Activated CD8-positive, alpha-beta memory T cell treated with anti-CD3 and anti-CD28 coated beads for 24 hours (primary cell): ENCODE measurements around the gene CD99.
"Not testable (repeated sequence)": the region's sequence is repeated elsewhere in the genome, so short reads cannot be mapped to it uniquely, and the experiment has no call there.

ENCODE experiments used
- DNase-seq: peaks from one replicate; pipeline ENCODE4 v3.0.0-alpha.2; 2020

The CD99 gene, protein sequence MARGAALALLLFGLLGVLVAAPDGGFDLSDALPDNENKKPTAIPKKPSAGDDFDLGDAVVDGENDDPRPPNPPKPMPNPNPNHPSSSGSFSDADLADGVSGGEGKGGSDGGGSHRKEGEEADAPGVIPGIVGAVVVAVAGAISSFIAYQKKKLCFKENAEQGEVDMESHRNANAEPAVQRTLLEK

DNA sequence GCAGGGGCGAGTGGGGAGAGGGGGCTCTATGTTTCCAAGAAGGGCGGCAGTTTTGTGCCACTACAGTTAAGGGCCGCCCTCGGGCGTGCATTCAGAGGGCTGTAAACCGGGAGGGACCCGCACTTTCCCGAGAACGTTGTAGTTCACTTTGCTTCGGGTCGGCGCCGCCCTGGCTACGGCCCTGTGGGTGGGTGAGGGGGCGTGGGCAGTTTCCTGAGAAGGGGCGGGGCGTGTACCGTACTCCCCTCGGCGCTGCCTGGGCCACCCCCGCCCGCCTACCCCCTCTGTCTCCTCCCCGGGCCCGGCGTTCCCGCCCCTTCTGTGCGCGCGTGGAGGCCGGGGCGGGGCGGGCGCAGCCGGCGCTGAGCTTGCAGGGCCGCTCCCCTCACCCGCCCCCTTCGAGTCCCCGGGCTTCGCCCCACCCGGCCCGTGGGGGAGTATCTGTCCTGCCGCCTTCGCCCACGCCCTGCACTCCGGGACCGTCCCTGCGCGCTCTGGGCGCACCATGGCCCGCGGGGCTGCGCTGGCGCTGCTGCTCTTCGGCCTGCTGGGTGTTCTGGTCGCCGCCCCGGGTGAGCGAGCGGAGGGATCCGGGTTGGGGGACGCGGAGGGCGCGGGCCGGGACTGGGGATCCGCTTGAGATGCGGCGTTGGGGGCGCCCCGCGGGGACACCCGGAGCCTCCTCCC is at the start of gene CD99:
CD99 (plus strand) TSS at position 440 of the 687 bp plus-strand sequence; CDS start at position 506, 66 bp downstream.
- peak; percentile 93 for DNase-seq

DNA sequence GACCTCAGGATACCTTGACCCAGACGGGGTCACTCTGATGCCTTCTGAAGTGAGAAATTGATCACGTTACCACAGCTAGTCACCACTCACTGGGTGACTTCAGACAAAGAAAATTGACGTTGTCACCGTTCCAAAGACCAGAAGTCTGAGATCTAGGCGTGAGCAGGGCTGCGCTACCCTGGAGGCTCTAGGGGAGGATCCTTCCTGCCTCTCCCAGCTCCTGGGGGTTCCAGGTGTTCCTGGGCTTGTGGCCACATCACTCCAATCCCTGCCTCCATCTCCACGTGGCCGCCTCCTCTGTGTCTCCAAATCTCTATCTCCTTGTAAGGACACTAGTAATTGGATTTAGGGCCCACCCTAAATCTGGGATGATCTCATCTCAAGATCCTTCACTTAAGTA is 48.9 kb upstream of the CD99 start:
- no peak for DNase-seq

DNA sequence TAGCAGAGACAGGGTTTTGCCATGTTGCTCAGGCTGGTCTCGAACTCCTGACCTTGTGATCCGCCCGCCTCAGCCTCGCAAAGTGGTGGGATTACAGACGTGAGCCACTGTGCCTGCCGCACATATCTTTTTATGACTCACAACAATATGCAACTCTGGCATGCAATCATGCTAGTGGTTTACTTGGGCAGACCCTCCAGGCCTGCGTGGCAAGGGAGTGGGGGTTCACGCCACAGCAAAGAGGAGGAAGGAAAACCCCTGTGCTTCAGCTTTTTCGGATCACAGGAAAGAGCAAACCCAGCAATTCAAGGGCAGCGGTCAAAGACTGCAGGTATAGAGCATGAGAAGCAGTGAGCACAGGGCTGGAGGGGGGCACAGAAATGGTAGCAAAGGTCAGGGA is 48.3 kb upstream of the CD99 start:
- no peak for DNase-seq

DNA sequence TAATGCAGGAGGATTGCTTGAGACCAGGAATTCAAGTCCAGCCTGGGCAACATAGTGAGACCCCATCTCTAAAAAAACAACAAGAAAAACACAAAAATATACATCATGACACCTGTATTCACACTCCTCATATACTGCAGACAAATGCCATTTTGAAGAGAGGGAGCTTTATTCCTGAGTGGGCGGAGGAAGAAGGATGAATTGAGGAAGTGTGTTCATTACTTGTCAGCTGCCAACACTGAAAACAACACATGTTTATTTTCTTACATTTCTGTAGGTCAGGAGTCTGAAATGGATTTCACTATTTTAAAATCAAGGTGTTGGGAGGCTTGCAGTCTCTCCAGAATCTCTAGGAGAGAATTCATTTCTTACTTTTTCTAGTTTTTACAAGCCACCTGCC is 47.2 kb upstream of the CD99 start:
- no peak for DNase-seq

DNA sequence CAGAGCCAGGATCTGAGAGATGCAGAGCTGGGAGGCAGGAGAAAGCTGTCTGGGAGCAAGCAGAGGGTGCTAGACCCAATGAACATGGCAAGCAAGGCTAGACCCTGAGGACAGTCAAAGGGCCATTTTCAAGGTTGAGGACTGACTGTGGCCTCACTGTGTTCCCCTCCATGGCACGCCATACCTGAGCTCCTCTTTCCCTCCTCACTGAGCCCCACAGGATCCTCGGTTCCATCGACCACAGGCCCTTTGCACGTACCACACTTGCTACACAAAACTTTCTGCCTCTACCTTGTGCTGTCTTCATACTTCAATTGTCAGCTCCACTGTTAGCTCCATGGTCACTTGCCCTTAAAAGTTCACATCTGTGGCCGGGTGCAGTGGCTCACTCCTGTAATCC is 45.5 kb upstream of the CD99 start:
- DNase-seq: no peak

DNA sequence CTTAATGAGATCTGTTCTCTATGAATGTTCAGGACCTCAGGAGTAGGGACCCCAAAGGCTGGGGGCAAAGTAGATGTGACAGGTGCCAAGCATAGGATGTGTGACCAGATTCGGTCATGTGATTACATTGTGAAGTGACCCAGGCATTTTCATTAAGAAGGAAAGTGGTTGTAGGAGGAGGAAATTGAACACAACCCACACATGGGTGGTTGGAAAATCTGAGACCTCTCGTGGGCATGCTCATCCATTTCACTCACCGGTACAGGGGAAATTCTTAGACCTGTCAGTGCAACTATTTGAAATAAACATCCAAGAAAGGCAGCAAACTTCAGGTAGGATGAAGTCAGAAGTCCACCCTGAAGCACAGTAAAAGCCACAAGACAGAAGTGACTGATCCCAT is 43.5 kb upstream of the CD99 start:
- DNase-seq: no peak

DNA sequence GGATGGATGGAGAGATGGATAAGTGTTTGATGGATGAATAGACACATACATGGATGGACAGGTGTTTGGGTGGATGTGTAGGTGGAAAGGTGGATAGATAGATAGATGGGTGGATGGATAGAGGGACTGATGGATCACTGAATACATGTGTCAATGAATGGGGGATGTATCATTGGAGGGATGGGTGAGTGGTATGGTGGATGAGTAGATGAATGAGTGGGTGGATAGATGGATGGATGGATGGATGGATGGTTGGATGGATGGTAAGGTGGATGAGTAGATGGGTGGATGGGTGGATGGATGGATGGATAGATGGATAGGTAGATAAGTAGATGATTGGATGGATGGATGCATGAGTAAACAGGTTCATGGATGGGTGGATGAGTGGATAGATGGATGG is 41.1 kb upstream of the CD99 start:
- no peak for DNase-seq

DNA sequence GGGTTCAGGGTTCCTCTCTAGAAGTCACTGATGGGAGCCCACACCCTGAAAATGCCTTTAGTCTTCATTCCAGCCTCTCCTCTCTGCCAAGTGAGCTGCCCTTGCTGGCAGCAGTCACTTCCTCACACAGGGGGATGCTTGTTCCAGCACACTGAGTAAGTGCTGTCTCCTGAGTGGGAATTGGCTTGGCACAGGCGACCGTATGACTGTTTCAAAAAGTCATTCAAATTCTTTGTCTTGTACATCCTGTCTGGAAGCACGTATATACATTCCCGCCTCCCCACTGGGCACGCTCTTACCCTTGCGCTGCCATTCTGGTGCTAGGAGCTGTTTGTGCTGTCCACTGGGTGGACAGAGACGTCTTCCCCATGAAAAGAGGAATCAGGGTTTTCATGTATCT is 40.2 kb upstream of the CD99 start:
- no peak for DNase-seq

DNA sequence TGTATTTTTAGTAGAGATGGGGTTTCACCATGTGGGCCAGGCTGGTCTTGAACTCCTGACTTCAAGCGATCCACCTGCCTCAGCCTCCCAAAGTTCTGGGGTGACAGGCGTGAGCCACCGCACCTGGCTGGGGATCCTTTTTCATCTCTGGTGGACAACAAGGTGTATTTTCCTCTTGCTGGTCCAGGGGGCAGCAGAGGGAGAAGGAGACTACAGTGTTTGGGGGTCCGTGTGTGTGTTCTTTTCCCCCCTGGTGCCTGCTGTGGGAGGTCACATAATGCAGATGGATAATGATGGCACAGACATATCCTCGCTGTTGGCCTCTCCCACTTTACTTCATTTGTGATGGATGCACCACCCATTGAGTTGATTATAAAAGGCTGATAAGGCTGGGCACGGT is 39.0 kb upstream of the CD99 start:
- no peak for DNase-seq

DNA sequence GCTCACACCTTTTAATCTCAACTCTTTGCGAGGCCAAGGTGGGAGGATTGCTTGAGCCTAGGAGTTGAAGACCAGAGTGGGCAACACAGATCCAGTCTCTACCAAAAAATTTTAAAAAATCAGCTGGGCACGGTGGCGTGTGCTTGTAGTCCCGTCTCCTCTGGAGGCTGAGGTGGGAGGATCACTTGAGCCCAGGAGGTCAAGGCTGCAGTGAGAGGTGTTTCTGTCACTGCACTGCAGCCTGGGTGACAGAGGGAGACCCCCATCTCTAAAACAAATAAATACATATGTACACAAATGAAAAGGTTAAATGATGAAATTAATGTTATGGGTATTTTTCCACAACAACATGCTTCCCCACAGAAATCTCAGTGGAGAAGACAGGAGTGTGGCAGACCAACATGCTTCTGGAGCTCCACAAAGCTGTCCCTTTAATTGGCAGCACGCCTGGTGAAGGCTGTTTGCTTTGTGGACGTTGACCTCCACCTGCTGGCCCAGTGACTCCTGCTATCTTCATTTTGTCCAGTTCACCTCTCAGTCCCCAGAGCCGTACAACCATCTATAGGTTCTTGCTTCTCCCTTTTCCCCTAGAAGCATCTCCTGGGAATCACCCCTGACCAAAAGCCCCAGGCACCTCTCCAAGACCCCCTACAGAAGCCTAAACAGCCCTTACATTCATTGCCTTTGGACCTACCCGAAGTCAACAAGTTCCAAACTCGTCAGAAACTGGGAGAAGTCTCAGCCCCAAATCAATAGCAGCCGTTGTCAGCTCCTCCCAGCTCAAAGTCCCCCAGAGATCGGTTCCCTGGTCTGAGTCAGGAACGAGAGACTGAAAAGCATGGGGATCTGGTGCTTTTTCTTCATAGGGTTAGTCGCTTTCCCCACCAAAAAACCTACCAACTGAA is 36.4 kb upstream of the CD99 start:
- no peak for DNase-seq

DNA sequence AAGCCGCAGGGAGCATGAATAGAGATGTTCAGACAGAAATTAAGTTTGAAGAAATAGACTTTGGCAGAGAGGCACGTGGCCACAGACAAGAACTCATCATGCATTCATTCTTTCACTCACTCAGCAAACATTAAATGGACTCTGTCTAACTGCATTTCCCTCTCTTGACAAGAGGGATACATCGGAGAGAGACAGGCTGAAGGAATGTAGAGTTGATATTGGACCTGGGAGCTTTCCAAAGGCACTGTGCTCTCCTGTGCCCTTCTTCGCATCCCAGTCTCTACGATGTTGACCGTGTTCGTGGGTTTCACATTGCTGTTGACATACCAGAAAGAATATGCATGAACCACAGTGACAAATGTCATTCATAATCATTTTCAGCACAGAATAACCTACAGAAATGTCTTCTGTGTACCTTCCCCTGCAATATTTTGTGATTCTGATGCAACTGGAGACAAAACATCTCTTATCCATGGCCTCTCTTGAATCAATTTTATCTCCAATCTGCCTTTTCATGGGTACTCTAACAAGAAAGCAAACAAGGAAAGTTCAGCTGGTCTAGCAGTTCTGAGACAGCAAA is 34.7 kb upstream of the CD99 start:
- no peak for DNase-seq

DNA sequence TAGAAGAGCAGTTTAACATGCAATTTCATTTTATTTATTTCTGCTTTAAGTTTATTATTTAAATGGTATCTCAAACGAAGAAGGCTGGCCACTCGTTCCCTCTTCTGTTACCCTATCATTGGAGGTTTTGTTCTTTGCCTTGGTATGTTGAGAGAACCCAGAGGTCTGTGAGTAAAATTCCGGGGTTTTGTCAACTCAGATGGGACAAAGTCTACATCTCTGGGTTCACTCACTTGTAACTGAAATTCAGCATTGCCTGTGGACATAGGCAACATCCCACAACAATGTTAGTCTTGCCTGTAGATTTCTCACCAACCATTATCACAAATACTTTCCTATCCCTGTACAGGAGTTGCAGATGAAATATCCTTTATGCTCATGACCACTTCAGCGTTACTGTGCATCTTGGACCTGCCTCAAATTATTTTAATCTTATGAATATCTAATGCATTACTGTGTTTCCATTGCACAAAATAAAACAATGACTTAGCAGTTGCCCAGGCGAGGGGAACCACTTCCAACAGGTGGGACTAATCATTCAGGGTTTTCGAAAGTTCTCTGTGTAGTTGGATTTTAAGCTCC is 33.5 kb upstream of the CD99 start:
- no peak for DNase-seq

DNA sequence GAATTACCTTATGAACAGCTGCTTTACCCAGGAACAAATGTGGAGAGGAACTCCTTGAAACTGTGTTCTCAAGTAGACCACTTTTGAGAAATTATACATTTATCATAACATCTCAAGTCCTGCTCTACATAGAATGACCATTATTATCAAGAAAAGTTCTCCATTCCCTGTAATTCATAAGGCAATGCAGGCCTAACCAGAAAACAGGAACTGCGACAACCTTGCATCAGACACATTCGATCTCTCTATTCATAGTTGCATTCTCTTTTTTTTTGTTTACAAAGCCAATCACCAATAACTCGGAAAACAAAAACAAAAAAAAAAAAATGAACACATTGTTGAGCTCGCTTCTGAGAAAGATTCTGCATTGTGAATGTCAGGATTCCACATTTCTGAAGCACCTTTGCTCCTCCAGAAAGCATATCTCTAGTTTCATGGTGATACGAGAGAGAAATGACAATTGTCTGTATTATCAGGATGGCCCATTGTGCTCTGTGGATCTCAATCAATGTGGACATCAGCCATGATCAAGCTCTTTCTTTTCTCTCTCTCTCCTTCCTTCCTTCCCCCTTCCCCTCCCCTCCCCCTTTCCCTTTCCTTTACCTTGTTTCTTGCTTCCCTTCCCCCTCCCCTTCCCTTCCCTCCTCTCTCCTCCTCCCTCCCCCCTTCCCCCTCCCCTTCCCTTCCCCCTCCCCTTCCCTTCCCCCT is 32.4 kb upstream of the CD99 start:
- DNase-seq: no peak

DNA sequence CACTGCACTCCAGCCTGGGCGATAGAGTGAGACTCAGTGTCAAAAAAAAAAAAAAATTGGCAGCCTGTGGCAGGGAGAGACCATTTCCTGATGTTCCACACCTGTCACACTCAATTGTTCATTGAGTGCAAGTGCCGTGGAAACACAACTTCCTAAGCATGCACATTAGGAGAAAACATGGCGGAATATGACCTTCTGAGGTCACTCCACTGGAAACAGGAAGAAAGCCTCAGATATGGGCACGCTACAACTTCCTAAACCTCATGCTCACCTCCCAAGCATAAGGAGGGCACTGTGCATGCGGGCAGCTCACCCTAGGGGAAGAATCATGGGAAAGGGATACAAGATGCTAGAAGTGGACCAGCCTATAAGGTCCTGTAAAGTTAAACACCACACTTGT is 28.5 kb upstream of the CD99 start:
- DNase-seq: no peak

DNA sequence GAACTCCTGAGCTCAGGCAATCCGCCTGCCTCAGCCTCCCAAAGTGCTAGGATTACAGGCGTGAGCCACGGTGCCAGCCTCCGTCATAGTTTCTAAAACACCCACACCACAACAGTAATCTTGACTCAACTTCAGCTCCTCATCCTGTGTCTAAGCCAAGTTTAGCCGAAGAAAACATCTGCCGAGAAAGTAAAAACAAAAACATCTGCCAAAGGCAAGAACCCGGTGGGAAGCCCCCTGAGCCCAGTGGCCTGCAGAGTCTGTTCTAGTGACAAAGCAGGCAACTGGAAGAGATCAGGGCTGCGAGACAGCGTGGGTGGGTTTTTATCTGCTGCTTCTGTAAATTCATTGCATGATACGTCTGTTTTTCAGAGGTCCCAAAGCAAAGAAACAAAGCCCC is 26.6 kb upstream of the CD99 start:
- DNase-seq: no peak

DNA sequence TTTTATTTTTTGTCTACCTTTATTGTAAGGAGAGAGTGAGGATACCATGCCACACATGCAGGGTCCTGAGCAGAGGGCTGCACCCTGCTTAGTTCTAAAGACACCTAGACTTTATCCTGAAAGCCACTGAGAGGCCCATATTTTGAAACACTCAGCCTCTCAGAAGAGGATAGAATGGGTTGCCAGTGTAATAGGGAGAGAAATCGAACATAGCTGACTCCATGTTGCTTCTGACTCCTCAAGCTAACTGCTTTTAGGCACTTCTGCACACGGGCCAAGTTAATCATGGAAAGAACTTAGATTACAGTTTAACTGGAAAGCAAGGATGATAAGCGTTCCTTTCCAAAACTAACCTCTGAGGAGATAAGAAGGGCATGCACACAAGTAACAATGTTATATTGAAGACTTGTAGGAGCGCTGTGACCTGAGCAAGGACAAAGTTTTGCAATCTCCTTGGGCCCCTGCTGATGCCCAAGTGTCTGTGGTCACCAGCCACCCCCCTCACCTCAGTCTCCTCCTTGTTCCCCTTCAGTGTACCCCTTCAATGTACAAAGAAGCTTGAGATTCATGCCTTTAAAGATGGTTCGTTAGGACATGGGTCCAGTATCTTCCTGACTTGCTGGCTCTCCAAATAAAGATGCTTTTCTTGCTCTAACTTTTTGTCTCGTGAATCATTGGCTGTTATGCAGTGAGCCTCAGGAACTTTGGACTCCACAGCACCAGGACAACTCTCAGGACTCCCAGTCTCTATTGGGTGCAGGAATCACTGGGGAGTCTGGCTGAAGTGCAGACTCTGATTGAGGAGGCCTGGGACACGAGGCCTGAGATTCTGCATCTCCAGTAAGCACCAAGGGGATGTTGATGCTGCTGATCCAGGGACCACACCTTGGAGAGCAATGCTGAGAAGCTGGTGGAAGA is 25.4 kb upstream of the CD99 start:
- DNase-seq: no peak

DNA sequence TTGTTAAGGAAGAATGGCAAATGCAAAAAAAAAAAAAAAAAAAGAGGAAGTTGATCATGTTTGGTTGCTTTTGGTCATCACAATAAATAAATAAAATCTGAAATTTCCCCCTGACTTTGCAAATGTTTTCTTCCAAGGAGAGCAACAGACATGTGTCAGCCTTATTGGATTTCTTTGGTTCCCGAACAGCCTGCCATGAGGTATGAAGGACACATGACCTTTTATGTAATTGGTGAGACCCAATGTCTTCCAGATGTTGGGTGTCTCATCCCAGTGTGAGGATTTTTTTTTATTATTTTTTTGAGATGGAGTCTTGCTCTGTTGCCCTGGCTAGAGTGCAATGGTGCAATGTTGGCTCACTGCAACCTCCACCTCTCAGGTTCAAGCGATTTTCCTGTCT is 24.6 kb upstream of the CD99 start:
- DNase-seq: no peak

DNA sequence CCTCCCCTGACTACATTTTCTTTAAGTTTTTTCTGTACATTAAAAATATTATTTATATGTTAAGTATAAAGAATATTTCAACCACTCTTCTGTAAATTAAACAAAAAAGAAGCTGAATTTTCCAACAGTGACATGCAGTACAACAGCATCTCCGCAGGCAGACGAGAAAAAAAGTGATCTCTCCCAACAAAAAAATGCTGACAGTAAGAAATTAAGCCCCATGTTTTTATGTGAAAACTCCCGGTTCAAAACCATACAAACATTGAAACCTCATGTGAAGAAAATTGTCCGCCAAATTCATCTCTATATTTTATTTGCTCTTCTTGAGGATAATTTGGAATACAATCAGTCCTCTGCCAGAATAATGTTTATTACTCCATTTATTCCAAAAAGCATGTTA is 20.1 kb upstream of the CD99 start:
- no peak for DNase-seq

DNA sequence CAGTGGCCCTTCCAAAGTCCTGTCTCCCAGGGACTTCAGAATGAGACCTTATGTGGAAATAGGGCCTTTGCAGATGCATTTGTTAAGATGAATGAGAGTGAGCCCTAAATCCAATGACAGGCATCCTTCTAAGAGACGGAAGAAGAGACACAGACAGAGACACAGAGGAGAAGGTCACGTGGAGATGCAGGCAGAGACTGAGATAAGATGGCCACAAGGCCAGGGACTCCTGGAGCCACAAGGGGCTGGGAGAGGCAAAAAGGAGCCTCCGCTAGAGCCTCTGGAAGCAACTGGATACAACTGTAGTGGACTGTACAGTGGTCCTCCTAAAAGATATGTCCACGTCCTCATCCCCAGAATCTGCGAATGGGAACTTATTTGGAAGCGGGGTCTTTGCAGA is 19.0 kb upstream of the CD99 start:
- DNase-seq: no peak

DNA sequence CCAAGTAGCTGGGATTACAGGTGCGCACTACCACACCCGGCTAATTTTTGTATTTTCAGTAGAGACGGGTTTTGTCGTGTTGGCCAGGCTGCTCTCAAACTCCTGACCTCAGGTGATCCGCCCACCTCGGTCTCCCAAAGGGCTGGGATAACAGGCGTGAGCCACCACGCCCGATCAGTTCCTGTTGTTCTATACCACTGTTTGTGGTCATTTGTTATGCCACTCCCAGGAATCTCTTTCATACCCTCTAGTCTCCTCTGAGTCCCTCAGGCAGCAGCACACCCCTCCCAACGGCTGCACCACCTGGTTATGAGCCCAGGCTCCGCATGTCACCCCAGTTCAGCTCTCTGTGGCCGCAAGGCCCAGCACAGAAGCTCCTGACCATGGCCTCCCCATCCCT is 17.5 kb upstream of the CD99 start:
- DNase-seq: no peak

DNA sequence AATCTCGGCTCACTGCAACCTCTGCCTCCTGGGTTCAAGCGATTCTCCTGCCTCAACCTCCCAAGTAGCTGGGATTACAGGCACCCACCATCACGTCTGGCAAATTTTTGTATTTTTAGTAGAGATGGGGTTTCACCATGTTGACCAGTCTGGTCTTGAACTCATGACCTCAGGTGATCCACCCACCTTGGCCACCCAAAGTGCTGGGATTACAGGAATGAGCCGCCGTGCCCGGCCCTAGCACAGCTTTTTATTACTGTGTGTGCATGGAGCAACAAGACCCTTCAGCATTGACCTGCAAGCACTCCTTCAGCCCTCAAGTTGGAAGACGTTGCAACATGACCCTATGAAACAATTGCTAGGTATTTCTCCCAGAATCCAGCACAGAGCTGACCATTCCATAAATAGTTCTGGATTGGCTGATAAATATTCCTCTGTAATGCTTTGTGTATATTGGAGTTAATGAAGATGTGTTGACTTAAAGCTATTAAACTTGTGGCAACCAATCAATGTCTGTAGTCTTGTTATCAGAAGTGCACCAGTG is 15.4 kb upstream of the CD99 start:
- DNase-seq: not testable (repeated sequence)
